NCI-H2029 (cell line): Measurements from ENCODE around the gene TBC1D12.

Experiments used
- DNase-seq: peaks from one replicate; lab custom pipeline; 2025; lab: John Stamatoyannopoulos, UW

TBC1D12 gene

GRCh38 chr10:94407668-94408067, 5.3 kb downstream of the TBC1D12 start:
- no peak for DNase-seq

- DNase-seq: no peak
Measured at GRCh38 chr10:94409021-94409657, 6.8 kb downstream of the TBC1D12 start.

GRCh38 chr10:94411304-94411703, 9.0 kb downstream of the TBC1D12 start:
- no peak for DNase-seq

GRCh38 chr10:94412449-94412848, 10.1 kb downstream of the TBC1D12 start:
- no peak for DNase-seq

- no peak for DNase-seq
Measured at GRCh38 chr10:94413361-94413760, 11.0 kb downstream of the TBC1D12 start.

- no peak for DNase-seq
Measured at GRCh38 chr10:94416896-94417295, 14.6 kb downstream of the TBC1D12 start.

- DNase-seq: no peak
Measured at GRCh38 chr10:94417321-94417720, 15.0 kb downstream of the TBC1D12 start.

- DNase-seq: no peak
Measured at GRCh38 chr10:94420516-94420915, 18.2 kb downstream of the TBC1D12 start.

- DNase-seq: no peak
Measured at GRCh38 chr10:94420998-94421528, 18.7 kb downstream of the TBC1D12 start.

GRCh38 chr10:94423627-94424026, 21.3 kb downstream of the TBC1D12 start:
- DNase-seq: no peak

GRCh38 chr10:94424714-94425337, 22.5 kb downstream of the TBC1D12 start:
- DNase-seq: no peak

GRCh38 chr10:94425942-94426341, 23.6 kb downstream of the TBC1D12 start:
- no peak for DNase-seq

- no peak for DNase-seq
Measured at GRCh38 chr10:94427166-94427565, 24.8 kb downstream of the TBC1D12 start.

GRCh38 chr10:94428766-94429707, 26.7 kb downstream of the TBC1D12 start:
- DNase-seq: no peak

- DNase-seq: no peak
Measured at GRCh38 chr10:94430701-94431100, 28.4 kb downstream of the TBC1D12 start.

- DNase-seq: no peak
Measured at GRCh38 chr10:94432443-94432842, 30.1 kb downstream of the TBC1D12 start.

GRCh38 chr10:94439275-94439861, 37.0 kb downstream of the TBC1D12 start:
- DNase-seq: no peak

- DNase-seq: no peak
Measured at GRCh38 chr10:94440096-94440495, 37.8 kb downstream of the TBC1D12 start.

- DNase-seq: no peak
Measured at GRCh38 chr10:94443047-94443446, 40.7 kb downstream of the TBC1D12 start.

- no peak for DNase-seq
Measured at GRCh38 chr10:94443549-94443948, 41.2 kb downstream of the TBC1D12 start.

- no peak for DNase-seq
Measured at GRCh38 chr10:94450782-94451181, 48.4 kb downstream of the TBC1D12 start.

GRCh38 chr10:94451883-94452519, 49.7 kb downstream of the TBC1D12 start:
- DNase-seq: no peak
